Uterus (tissue), 4 donors: ENCODE measurements around the gene CEBPB. TPM values are rescaled to one million over a fixed set of nuclear protein-coding genes. Genes with fewer than 3 reads are reported as not detected.

Experiments used
- DNase-seq, 2 donors: peaks; one replicate each; pipeline ENCODE4 v3.0.0-alpha.2; 2019 to 2020
- H3K27ac ChIP-seq, 2 donors: fragments of 200-600 bp; sonication (generic); 1 replicate in 1 of 2; 2 replicates in 1 of 2; pipeline ENCODE4 v1.5.1; 2016 to 2018
- H3K27me3 ChIP-seq, 2 donors: fragments of 200-600 bp; sonication (generic); one replicate each; pipeline ENCODE4 v1.5.1; 2018 to 2019; ENCODE audit warnings: control low read depth in 1 of 2
- H3K36me3 ChIP-seq, 2 donors: fragments of 200-600 bp; sonication (generic); one replicate each; pipeline ENCODE4 v1.5.1; 2019; ENCODE audit warnings: control low read depth in 1 of 2
- H3K4me1 ChIP-seq, 2 donors: fragments of 200-600 bp; sonication (generic); one replicate each; pipeline ENCODE4 v1.5.1; 2018 to 2019; ENCODE audit warnings: control low read depth in 1 of 2
- H3K4me3 ChIP-seq, 2 donors: fragments of 200-600 bp; sonication (generic); 1 replicate in 1 of 2; 2 replicates in 1 of 2; pipeline ENCODE4 v1.5.1; 2018 to 2019; ENCODE audit warnings: mild to moderate bottlenecking in 1 of 2
- H3K9me3 ChIP-seq, 2 donors: fragments of 200-600 bp; sonication (generic); one replicate each; pipeline ENCODE4 v1.5.1; 2019; ENCODE audit warnings: control low read depth in 1 of 2
- POLR2A ChIP-seq, 2 donors: fragments of 450-650 bp; IDR thresholded peaks; one replicate each; pipeline ENCODE4 v1.6.1; 2016; ENCODE audit warnings: antibody characterized with exemption in 2 of 2, mild to moderate bottlenecking in 1 of 2, moderate library complexity in 1 of 2
- intact Hi-C: fragments of 100-400 bp; cut with DNase I; formaldehyde crosslinking; loops from one replicate; pipeline ENCODE4 v1.15.1; 2023; ENCODE audit warnings: low total_unique reads
- total RNA-seq, 4 donors: library from RNA; depleted of rRNA in 3 of 4; stranded (reverse); fragments of >200 nt in 3 of 4; gene quantifications; one replicate each; pipeline versions ENCODE4 v1.1.0 to v1.2.4, GENCODE V29; 2014 to 2023
- TF ChIP-seq, protein P1 (sequence below), 4 experiments: fragments of 200-600 bp in 2 of 4; fragments of 450-650 bp in 2 of 4; sonication (generic) in 2 of 4; IDR thresholded peaks; one replicate each; pipeline ENCODE4 v1.5.1; 2016 to 2019; ENCODE audit warnings: antibody characterized with exemption in 4 of 4, mild to moderate bottlenecking in 2 of 4, moderate library complexity in 1 of 4
- donor health status: DM: yes; HTN: yes; CAD: no.

CEBPB gene
- total RNA-seq, 4 donors from 2014 or later = 15.6 to 100 (median 59.9) TPM

DNA sequence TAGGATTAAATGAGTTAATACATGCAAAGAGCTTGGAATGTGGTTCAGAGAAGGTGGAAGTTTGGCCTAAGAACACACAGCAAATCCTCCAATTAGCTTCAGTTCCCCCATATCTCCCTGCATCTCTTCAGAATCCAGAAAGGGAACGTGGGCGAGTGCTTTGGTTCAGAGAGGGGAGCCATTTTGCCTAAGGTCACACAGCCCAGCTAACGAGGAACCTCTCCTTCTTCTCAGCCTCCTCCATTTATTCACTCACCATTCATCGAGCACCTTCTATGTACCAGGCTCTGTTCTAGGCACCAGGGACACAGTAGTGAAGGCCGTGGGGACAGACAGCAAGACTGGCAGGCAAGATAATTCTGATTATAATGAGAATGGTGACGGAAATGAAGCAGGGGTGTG, 2.3 kb upstream of the CEBPB start:
- no peaks in the 10 kb centered on the region for H3K27me3 ChIP-seq
- no peak for DNase-seq
- peaks cover 0 to 4% of the 10 kb centered on the region in 2 donors for H3K4me1 ChIP-seq
- no peaks in the 10 kb centered on the region for H3K36me3 ChIP-seq
- intact Hi-C loops = loop anchor here (5.0 kb wide), 2 partner anchors 274 to 389 kb away; no protein-coding TSS in a partner anchor
- peak overlapping the region in 1 of 2 donors; percentile 100 for H3K27ac ChIP-seq
- TF ChIP-seq, protein P1, sequence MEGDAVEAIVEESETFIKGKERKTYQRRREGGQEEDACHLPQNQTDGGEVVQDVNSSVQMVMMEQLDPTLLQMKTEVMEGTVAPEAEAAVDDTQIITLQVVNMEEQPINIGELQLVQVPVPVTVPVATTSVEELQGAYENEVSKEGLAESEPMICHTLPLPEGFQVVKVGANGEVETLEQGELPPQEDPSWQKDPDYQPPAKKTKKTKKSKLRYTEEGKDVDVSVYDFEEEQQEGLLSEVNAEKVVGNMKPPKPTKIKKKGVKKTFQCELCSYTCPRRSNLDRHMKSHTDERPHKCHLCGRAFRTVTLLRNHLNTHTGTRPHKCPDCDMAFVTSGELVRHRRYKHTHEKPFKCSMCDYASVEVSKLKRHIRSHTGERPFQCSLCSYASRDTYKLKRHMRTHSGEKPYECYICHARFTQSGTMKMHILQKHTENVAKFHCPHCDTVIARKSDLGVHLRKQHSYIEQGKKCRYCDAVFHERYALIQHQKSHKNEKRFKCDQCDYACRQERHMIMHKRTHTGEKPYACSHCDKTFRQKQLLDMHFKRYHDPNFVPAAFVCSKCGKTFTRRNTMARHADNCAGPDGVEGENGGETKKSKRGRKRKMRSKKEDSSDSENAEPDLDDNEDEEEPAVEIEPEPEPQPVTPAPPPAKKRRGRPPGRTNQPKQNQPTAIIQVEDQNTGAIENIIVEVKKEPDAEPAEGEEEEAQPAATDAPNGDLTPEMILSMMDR (IDR thresholded peaks at IDR 0.05) = no peak
- no peak for TF ChIP-seq POLR2A (IDR thresholded peaks at IDR 0.05)
- no peaks in the 10 kb centered on the region for H3K9me3 ChIP-seq
- no peak overlapping the region for H3K4me3 ChIP-seq

DNA sequence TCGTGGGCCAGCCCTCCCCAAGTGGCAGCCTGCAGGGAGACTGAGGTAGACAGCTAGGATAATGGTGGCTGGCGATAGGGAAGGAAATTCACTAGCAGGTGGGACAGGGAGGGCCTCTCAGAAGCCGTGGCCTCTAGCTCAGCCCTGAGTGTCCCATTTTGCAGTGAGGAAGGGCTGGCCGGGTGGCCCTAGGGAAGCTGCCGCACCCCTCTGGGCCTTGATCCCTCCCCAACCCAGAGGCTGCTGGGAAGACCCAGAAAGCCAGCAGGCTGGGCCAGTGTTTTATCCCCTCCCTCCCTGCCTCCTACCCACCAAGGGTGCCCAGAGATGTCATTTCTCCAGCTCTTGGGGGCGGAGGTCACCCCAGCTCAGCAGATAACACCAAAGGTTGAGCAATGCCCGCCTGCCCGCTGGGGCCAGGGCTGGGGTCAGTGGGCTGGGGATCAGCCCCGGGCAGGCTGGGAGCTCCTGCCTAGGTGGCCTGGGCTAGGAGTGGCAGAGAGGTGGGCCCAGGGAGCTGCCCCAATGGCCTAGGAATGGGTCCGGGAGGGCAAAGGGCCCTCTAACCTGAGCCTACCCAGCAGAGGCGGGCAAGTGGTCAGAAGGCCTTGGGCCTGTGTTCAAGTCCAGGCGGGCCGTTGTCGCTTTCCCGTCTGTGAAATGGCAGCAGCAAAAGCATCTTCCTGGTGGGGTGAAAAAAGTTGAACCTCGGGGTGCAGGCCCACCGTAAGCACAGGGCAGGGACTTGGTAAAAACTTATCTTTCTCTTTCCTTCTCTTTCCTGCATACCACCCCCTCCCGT, 1.6 kb upstream of the CEBPB start:
- DNase-seq = no peak
- no peaks in the 10 kb centered on the region for H3K9me3 ChIP-seq
- no peaks in the 10 kb centered on the region for H3K27me3 ChIP-seq
- H3K4me1 ChIP-seq = peaks cover 0 to 4% of the 10 kb centered on the region in 2 donors
- TF ChIP-seq POLR2A (IDR thresholded peaks at IDR 0.05) = no peak
- TF ChIP-seq, protein P1 (IDR thresholded peaks at IDR 0.05) = no peak
- H3K36me3 ChIP-seq = no peaks in the 10 kb centered on the region
- intact Hi-C loops = loop anchor here (5.0 kb wide), 2 partner anchors 273 to 388 kb away; no protein-coding TSS in a partner anchor
- no peak overlapping the region for H3K4me3 ChIP-seq
- peak overlapping the region; percentile 100 for H3K27ac ChIP-seq

DNA sequence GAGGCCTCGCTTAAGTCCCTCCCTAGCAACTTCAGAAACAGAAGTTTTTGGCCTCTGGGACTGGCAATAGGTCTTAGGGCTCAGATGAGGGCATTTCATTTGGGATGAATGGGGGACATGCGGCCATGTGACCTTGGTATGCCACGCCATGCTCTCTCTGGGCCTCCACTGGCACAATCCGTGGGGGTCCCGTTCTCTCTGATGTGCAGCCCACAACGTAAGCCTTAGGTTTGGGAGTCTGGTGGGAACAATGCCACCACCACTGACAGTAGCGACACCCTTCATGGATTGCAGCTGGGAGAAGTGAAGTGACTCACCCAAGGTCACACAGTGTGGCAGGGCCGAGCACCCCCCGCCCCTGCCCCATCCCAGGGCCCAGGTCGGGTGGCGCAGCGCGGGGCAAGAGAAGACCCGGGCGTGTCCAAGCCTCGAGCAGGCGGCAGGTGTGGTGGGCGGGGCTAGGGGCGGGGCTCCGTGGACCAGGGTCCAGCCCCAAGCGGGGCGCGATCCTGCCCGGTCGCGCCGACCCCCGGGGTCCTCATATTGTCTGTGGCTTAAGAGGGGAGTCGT, 864 bp upstream of the CEBPB start:
- Histone ChIP-seq H3K4me1 (peaks cover 0 to 4% of the 10 kb centered on the region in 2 donors), H3K27me3 (no peaks in the 10 kb centered on the region), H3K36me3 (no peaks in the 10 kb centered on the region), H3K4me3 (peak overlapping the region in 1 of 2 donors; percentile 97), H3K27ac (peak overlapping the region; percentile 100), H3K9me3 (no peaks in the 10 kb centered on the region)
- no peak for TF ChIP-seq POLR2A (IDR thresholded peaks at IDR 0.05)
- TF ChIP-seq, protein P1 (IDR thresholded peaks at IDR 0.05) = no peak
- DNase-seq = peak; percentile 40 to 67
- intact Hi-C loops = loop anchor here (1.0 to 10.0 kb wide), 4 partner anchors 95 to 388 kb away; no protein-coding TSS in a partner anchor

DNA sequence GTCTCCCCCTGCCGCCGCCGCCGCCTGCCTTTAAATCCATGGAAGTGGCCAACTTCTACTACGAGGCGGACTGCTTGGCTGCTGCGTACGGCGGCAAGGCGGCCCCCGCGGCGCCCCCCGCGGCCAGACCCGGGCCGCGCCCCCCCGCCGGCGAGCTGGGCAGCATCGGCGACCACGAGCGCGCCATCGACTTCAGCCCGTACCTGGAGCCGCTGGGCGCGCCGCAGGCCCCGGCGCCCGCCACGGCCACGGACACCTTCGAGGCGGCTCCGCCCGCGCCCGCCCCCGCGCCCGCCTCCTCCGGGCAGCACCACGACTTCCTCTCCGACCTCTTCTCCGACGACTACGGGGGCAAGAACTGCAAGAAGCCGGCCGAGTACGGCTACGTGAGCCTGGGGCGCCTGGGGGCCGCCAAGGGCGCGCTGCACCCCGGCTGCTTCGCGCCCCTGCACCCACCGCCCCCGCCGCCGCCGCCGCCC, 474 bp downstream of the CEBPB start:
- peak in 1 of 2 donors; percentile 61 for DNase-seq
- no peaks in the 10 kb centered on the region for H3K27me3 ChIP-seq
- H3K4me3 ChIP-seq = peak overlapping the region; percentile 56 to 97
- intact Hi-C loops = loop anchor here (10.0 kb wide), 1 partner anchor 94 kb away; no protein-coding TSS in a partner anchor
- no peak for TF ChIP-seq POLR2A (IDR thresholded peaks at IDR 0.05)
- TF ChIP-seq, protein P1 (IDR thresholded peaks at IDR 0.05) = no peak
- no peaks in the 10 kb centered on the region for H3K36me3 ChIP-seq
- peaks cover 0 to 4% of the 10 kb centered on the region in 2 donors for H3K4me1 ChIP-seq
- H3K27ac ChIP-seq = peak overlapping the region; percentile 100
- H3K9me3 ChIP-seq = no peaks in the 10 kb centered on the region
